K562 (cell line): ENCODE results near the gene KRTAP3-3. TPM values are rescaled to one million over a fixed set of nuclear protein-coding genes. Genes with fewer than 3 reads are reported as not detected.

ENCODE experiments used
- AFF4 ChIP-seq: sonication (generic); formaldehyde crosslinking; IDR thresholded peaks from 2 replicates; pipeline ENCODE4 v1.8.0; 2023; ENCODE audit warnings: mild to moderate bottlenecking, missing genetic modification reagents
- CEBPZ ChIP-seq: fragments of 150-350 bp; IDR thresholded peaks from 2 replicates; pipeline ENCODE4 v1.6.1; 2014; ENCODE audit warnings: low read depth, mild to moderate bottlenecking, low read length, borderline replicate concordance
- MGA ChIP-seq: fragments of 450-650 bp; IDR thresholded peaks from 2 replicates; pipeline ENCODE4 v1.6.1; 2016; ENCODE audit warnings: mild to moderate bottlenecking, moderate library complexity
- MXI1 ChIP-seq: IDR thresholded peaks from 2 replicates; pipeline ENCODE4 v1.6.1; 2011; ENCODE audit warnings: low read depth, mild to moderate bottlenecking, improper control_type of control experiment, low read length
- ZNF668 ChIP-seq: fragments of 250-450 bp; sonication (Bioruptor Pico); IDR thresholded peaks from 2 replicates; pipeline ENCODE4 v1.8.0; 2022; ENCODE audit warnings: mild to moderate bottlenecking, inconsistent platforms
- polyA plus RNA-seq, 8 experiments: library from polyadenylated mRNA; depleted of rRNA in 4 of 8; stranded (reverse) in 5 of 8; unstranded in 3 of 8; fragments of >200 nt; fragmentation: Nextera tagmentation in 2 of 8; fragmentation: Illumina TruSeq in 1 of 8; extraction: Ambion mirVana in 2 of 8; extraction: Trizol in 1 of 8; gene quantifications; 2 replicates each; pipeline versions ENCODE4 v1.2.1 to v1.2.3, GENCODE V29; 2011 to 2014; ENCODE audit warnings: inconsistent platforms in 1 of 8, missing spikeins in 1 of 8
- total RNA-seq, 7 experiments: library from RNA; depleted of rRNA in 6 of 7; stranded (reverse); fragments of >200 nt in 6 of 7; fragmentation: Illumina TruSeq in 2 of 7; extraction: Trizol in 2 of 7; gene quantifications; 2 replicates each; pipeline versions ENCODE4 v1.2.1 to v1.2.3, GENCODE V29; 2011 to 2021; ENCODE audit warnings: low replicate concordance in 1 of 7

Gene KRTAP3-3
- total and polyA plus RNA-seq, 9 of the 15 experiments (the other 6 are each of a cell fraction or from before 2014, with no cell fraction given): not detected

GRCh38 chr17:40996829-40997228, 2.9 kb upstream of the KRTAP3-3 start (continued):
- no peak for TF ChIP-seq MGA
- TF ChIP-seq CEBPZ: no peak
- no peak for TF ChIP-seq MXI1
- no peak for TF ChIP-seq ZNF668 (CRISPR knock-in tag)
- TF ChIP-seq AFF4 (CRISPR knock-in tag): no peak
